Stimulated activated CD8-positive, alpha-beta memory T cell treated with anti-CD3 and anti-CD28 coated beads, Interleukin-2, amount 100 ng/mL, for 48 hours (primary cell): ENCODE measurements around the gene TCF25.
"Not testable (repeated sequence)": the region's sequence is repeated elsewhere in the genome, so short reads cannot be mapped to it uniquely, and the experiment has no call there.

Experiments
- DNase-seq, 2 donors: peaks; one replicate each; pipeline ENCODE4 v3.0.0-alpha.2; 2020; ENCODE audit warnings: low read depth in 2 of 2

TCF25 gene

GRCh38 chr16:89904606-89905510 lies 31.5 kb downstream of the TCF25 start:
- DNase-seq, result no peak

GRCh38 chr16:89905511-89906139 lies 32.2 kb downstream of the TCF25 start:
- no peak for DNase-seq

- DNase-seq, result no peak
These were observed 33.0 kb downstream of the TCF25 start for GRCh38 chr16:89906140-89907025.

- DNase-seq, result no peak
These were observed 33.8 kb downstream of the TCF25 start for GRCh38 chr16:89907055-89907814.

GRCh38 chr16:89908236-89908635 lies 34.8 kb downstream of the TCF25 start:
- DNase-seq, result no peak

- DNase-seq, result peak; percentile 57 to 61
These were observed 36.7 kb downstream of the TCF25 start for GRCh38 chr16:89909777-89910716.

GRCh38 chr16:89910717-89911354 lies 37.4 kb downstream of the TCF25 start:
- no peak for DNase-seq

GRCh38 chr16:89911375-89911774 lies 38.0 kb downstream of the TCF25 start:
- DNase-seq, result no peak

GRCh38 chr16:89912143-89912542 lies 38.8 kb downstream of the TCF25 start:
- no peak for DNase-seq

GRCh38 chr16:89912627-89913026 lies 39.2 kb downstream of the TCF25 start:
- no peak for DNase-seq

- DNase-seq, result no peak
These were observed 40.3 kb downstream of the TCF25 start for GRCh38 chr16:89913408-89914387.

- DNase-seq, result not testable (repeated sequence)
These were observed 41.4 kb downstream of the TCF25 start for GRCh38 chr16:89914642-89915285.

GRCh38 chr16:89915303-89916232 lies 42.2 kb downstream of the TCF25 start:
- DNase-seq, result no peak

- DNase-seq, result peak; percentile 74 to 80
These were observed 44.5 kb downstream of the TCF25 start for GRCh38 chr16:89917773-89918452.

GRCh38 chr16:89918453-89919347 lies 45.3 kb downstream of the TCF25 start, which contains the start of gene MC1R:
TSS of gene MC1R (plus strand) at chr16:89918862. CDS start at chr16:89919259, 397 bp downstream.
- no peak for DNase-seq
